ENCODE data around the gene SLC41A3. TPM values are rescaled to one million over a fixed set of nuclear protein-coding genes. Genes with fewer than 3 reads are reported as not detected.

SLC41A3 gene
- total RNA-seq, 1 experiment from 2014 or later = 26.9 TPM

- DNase-seq = no peak
- H3K9me2 ChIP-seq (replicated peaks; ENCODE audit: insufficient read depth, low read length) = no peaks in the 10 kb centered on the region
- H2AFZ ChIP-seq (ENCODE audit: low read length) = no peak overlapping the region
- H3K4me1 ChIP-seq (ENCODE audit: low read length) = no peaks in the 10 kb centered on the region
- no peaks in the 10 kb centered on the region for H3K36me3 ChIP-seq (ENCODE audit: insufficient read depth, low read length)
- no peak overlapping the region for H3K4me2 ChIP-seq (ENCODE audit: low read depth, low read length, poor library complexity, severe bottlenecking)
- H4K20me1 ChIP-seq (ENCODE audit: insufficient read depth, low read depth, low read length) = no peaks in the 10 kb centered on the region
- no peak overlapping the region for H3K9ac ChIP-seq (ENCODE audit: low read length)
- H3K27ac ChIP-seq (ENCODE audit: low read length) = no peak overlapping the region
- no peaks in the 10 kb centered on the region for H3K9me3 ChIP-seq (ENCODE audit: low read length)
- H3K4me3 ChIP-seq (ENCODE audit: low read length) = no peak overlapping the region
- H3K79me2 ChIP-seq (ENCODE audit: low read length) = no peaks in the 10 kb centered on the region
- H3K27me3 ChIP-seq (ENCODE audit: low read length) = no peaks in the 10 kb centered on the region
Measured at GRCh38 chr3:126128504-126129397, 44.8 kb upstream of the SLC41A3 start.

DNA sequence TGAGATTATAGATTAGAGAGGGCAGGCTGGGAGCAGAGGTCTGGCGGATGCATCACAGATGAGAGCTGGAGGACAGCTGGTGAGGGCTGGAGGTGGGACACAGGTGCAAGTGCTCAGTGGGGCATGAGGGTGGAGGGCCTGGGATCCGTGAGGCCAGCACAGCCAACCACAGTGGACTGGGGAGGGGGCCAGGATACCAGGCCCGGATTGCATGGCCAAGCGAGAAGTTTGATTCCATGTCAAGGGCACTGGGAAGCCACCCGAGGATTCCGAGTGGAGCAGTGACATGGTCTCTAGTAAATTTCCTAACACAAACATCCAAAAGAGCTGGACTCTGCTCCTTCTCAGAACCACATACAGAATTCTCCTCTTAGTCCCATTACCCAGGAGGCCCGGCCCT lies 44.0 kb upstream of the SLC41A3 start:
- Histone ChIP-seq H3K27me3 (ENCODE audit: low read length) (no peaks in the 10 kb centered on the region), H2AFZ (ENCODE audit: low read length) (no peak overlapping the region), H4K20me1 (ENCODE audit: insufficient read depth, low read depth, low read length) (no peaks in the 10 kb centered on the region)

DNA sequence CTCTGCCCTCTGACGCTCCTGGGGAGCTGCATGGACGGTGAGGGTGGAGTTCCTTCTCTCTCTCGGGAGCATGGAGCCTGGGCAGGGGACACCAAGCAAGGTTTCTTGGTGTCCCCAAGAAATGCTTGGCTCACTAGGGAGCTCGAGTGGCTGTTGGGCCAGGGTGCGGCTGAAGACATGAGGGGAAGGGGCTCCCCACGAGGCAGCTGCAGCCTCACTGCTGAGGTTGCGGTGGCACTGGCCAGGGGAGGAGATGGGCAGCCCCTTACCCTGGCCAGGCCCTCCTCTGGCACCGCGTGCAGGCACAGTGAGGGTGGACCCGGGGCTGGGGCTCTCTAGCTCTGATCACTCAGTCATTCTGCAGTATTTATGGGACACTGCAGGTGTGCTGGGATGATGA lies 43.5 kb upstream of the SLC41A3 start:
- Histone ChIP-seq H3K9ac (ENCODE audit: low read length) (no peak overlapping the region), H2AFZ (ENCODE audit: low read length) (no peak overlapping the region)
- no peak for DNase-seq

More for the DNA sequence above, 44.0 kb upstream of the SLC41A3 start:
- Histone ChIP-seq H3K4me1 (ENCODE audit: low read length) (no peaks in the 10 kb centered on the region), H3K4me2 (ENCODE audit: low read depth, low read length, poor library complexity, severe bottlenecking) (no peak overlapping the region), H3K4me3 (ENCODE audit: low read length) (no peak overlapping the region), H3K79me2 (ENCODE audit: low read length) (no peaks in the 10 kb centered on the region), H3K27ac (ENCODE audit: low read length) (no peak overlapping the region), H3K9me3 (ENCODE audit: low read length) (no peaks in the 10 kb centered on the region), H3K9me2 (replicated peaks; ENCODE audit: insufficient read depth, low read length) (no peaks in the 10 kb centered on the region), H3K9ac (ENCODE audit: low read length) (no peak overlapping the region), H3K36me3 (ENCODE audit: insufficient read depth, low read length) (no peaks in the 10 kb centered on the region)
- DNase-seq = no peak

GRCh38 chr3:126126811-126127431 lies 43.0 kb upstream of the SLC41A3 start:
- H3K9ac ChIP-seq (ENCODE audit: low read length) = no peak overlapping the region
- H3K36me3 ChIP-seq (ENCODE audit: insufficient read depth, low read length) = no peaks in the 10 kb centered on the region
- no peaks in the 10 kb centered on the region for H3K4me1 ChIP-seq (ENCODE audit: low read length)
- H2AFZ ChIP-seq (ENCODE audit: low read length) = no peak overlapping the region
- no peaks in the 10 kb centered on the region for H3K27me3 ChIP-seq (ENCODE audit: low read length)
- H3K9me3 ChIP-seq (ENCODE audit: low read length) = no peaks in the 10 kb centered on the region
- DNase-seq = no peak
- H3K79me2 ChIP-seq (ENCODE audit: low read length) = no peaks in the 10 kb centered on the region
- H3K9me2 ChIP-seq (replicated peaks; ENCODE audit: insufficient read depth, low read length) = no peaks in the 10 kb centered on the region
- no peaks in the 10 kb centered on the region for H4K20me1 ChIP-seq (ENCODE audit: insufficient read depth, low read depth, low read length)
- H3K4me3 ChIP-seq (ENCODE audit: low read length) = no peak overlapping the region
- H3K4me2 ChIP-seq (ENCODE audit: low read depth, low read length, poor library complexity, severe bottlenecking) = no peak overlapping the region
- no peak overlapping the region for H3K27ac ChIP-seq (ENCODE audit: low read length)

More for the DNA sequence above, 43.5 kb upstream of the SLC41A3 start:
- Histone ChIP-seq H3K27me3 (ENCODE audit: low read length) (no peaks in the 10 kb centered on the region), H3K4me1 (ENCODE audit: low read length) (no peaks in the 10 kb centered on the region), H3K9me3 (ENCODE audit: low read length) (no peaks in the 10 kb centered on the region), H3K4me3 (ENCODE audit: low read length) (no peak overlapping the region), H4K20me1 (ENCODE audit: insufficient read depth, low read depth, low read length) (no peaks in the 10 kb centered on the region), H3K36me3 (ENCODE audit: insufficient read depth, low read length) (no peaks in the 10 kb centered on the region), H3K9me2 (replicated peaks; ENCODE audit: insufficient read depth, low read length) (no peaks in the 10 kb centered on the region), H3K4me2 (ENCODE audit: low read depth, low read length, poor library complexity, severe bottlenecking) (no peak overlapping the region), H3K27ac (ENCODE audit: low read length) (no peak overlapping the region), H3K79me2 (ENCODE audit: low read length) (no peaks in the 10 kb centered on the region)

DNA sequence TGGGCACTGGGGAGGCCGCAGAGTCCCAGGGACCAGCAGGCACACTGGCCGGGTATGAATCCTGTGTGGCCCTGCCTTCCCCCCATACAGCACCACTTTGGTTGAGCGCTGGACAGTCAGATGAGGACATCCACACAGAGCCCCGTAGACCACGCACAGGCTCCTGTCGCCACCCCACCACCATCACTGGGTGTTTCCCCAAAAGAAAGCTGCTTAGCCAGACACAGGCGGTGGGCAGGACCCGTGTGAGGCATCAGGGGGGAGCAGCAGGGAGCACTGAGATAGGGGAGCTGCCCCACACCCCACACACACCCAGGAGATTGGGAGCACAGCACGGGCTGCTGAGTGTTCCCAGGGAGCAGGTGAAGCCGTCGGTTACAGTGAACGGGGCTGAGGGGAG lies 42.4 kb upstream of the SLC41A3 start:
- no peaks in the 10 kb centered on the region for H3K79me2 ChIP-seq (ENCODE audit: low read length)
- no peak overlapping the region for H3K9ac ChIP-seq (ENCODE audit: low read length)
- no peaks in the 10 kb centered on the region for H3K9me2 ChIP-seq (replicated peaks; ENCODE audit: insufficient read depth, low read length)
- no peaks in the 10 kb centered on the region for H3K9me3 ChIP-seq (ENCODE audit: low read length)
- H4K20me1 ChIP-seq (ENCODE audit: insufficient read depth, low read depth, low read length) = no peaks in the 10 kb centered on the region
- no peaks in the 10 kb centered on the region for H3K36me3 ChIP-seq (ENCODE audit: insufficient read depth, low read length)
- H3K27ac ChIP-seq (ENCODE audit: low read length) = no peak overlapping the region
- no peak overlapping the region for H3K4me3 ChIP-seq (ENCODE audit: low read length)
- no peak overlapping the region for H2AFZ ChIP-seq (ENCODE audit: low read length)
- no peaks in the 10 kb centered on the region for H3K4me1 ChIP-seq (ENCODE audit: low read length)
- no peak overlapping the region for H3K4me2 ChIP-seq (ENCODE audit: low read depth, low read length, poor library complexity, severe bottlenecking)
- no peak for DNase-seq
- H3K27me3 ChIP-seq (ENCODE audit: low read length) = no peaks in the 10 kb centered on the region

GRCh38 chr3:126125781-126126251 lies 41.9 kb upstream of the SLC41A3 start:
- DNase-seq = no peak
- Histone ChIP-seq H3K4me3 (ENCODE audit: low read length) (no peak overlapping the region), H3K79me2 (ENCODE audit: low read length) (no peaks in the 10 kb centered on the region), H3K9ac (ENCODE audit: low read length) (no peak overlapping the region), H3K9me2 (replicated peaks; ENCODE audit: insufficient read depth, low read length) (no peaks in the 10 kb centered on the region), H3K9me3 (ENCODE audit: low read length) (no peaks in the 10 kb centered on the region), H3K4me1 (ENCODE audit: low read length) (no peaks in the 10 kb centered on the region), H3K27ac (ENCODE audit: low read length) (no peak overlapping the region), H2AFZ (ENCODE audit: low read length) (no peak overlapping the region), H3K27me3 (ENCODE audit: low read length) (no peaks in the 10 kb centered on the region), H3K4me2 (ENCODE audit: low read depth, low read length, poor library complexity, severe bottlenecking) (no peak overlapping the region), H3K36me3 (ENCODE audit: insufficient read depth, low read length) (no peaks in the 10 kb centered on the region), H4K20me1 (ENCODE audit: insufficient read depth, low read depth, low read length) (no peaks in the 10 kb centered on the region)

GRCh38 chr3:126125341-126125740 lies 41.4 kb upstream of the SLC41A3 start:
- H3K36me3 ChIP-seq (ENCODE audit: insufficient read depth, low read length) = no peaks in the 10 kb centered on the region
- no peaks in the 10 kb centered on the region for H3K79me2 ChIP-seq (ENCODE audit: low read length)
- H3K4me1 ChIP-seq (ENCODE audit: low read length) = no peaks in the 10 kb centered on the region

GRCh38 chr3:126124896-126125295 lies 41.0 kb upstream of the SLC41A3 start:
- Histone ChIP-seq H3K4me2 (ENCODE audit: low read depth, low read length, poor library complexity, severe bottlenecking) (no peak overlapping the region), H3K36me3 (ENCODE audit: insufficient read depth, low read length) (no peaks in the 10 kb centered on the region), H3K27ac (ENCODE audit: low read length) (no peak overlapping the region)

More at GRCh38 chr3:126125341-126125740, 41.4 kb upstream of the SLC41A3 start:
- no peaks in the 10 kb centered on the region for H4K20me1 ChIP-seq (ENCODE audit: insufficient read depth, low read depth, low read length)
- H3K9ac ChIP-seq (ENCODE audit: low read length) = no peak overlapping the region
- H3K4me3 ChIP-seq (ENCODE audit: low read length) = no peak overlapping the region
- H3K9me3 ChIP-seq (ENCODE audit: low read length) = no peaks in the 10 kb centered on the region
- no peaks in the 10 kb centered on the region for H3K27me3 ChIP-seq (ENCODE audit: low read length)
- H2AFZ ChIP-seq (ENCODE audit: low read length) = no peak overlapping the region
- H3K4me2 ChIP-seq (ENCODE audit: low read depth, low read length, poor library complexity, severe bottlenecking) = no peak overlapping the region
- DNase-seq = no peak
- no peak overlapping the region for H3K27ac ChIP-seq (ENCODE audit: low read length)
- no peaks in the 10 kb centered on the region for H3K9me2 ChIP-seq (replicated peaks; ENCODE audit: insufficient read depth, low read length)

More at GRCh38 chr3:126124896-126125295, 41.0 kb upstream of the SLC41A3 start:
- no peak overlapping the region for H3K9ac ChIP-seq (ENCODE audit: low read length)
- no peak overlapping the region for H2AFZ ChIP-seq (ENCODE audit: low read length)
- DNase-seq = no peak
- no peaks in the 10 kb centered on the region for H3K9me3 ChIP-seq (ENCODE audit: low read length)
- H3K79me2 ChIP-seq (ENCODE audit: low read length) = no peaks in the 10 kb centered on the region
- no peaks in the 10 kb centered on the region for H3K27me3 ChIP-seq (ENCODE audit: low read length)
- H3K9me2 ChIP-seq (replicated peaks; ENCODE audit: insufficient read depth, low read length) = no peaks in the 10 kb centered on the region
- H3K4me3 ChIP-seq (ENCODE audit: low read length) = no peak overlapping the region
- no peaks in the 10 kb centered on the region for H4K20me1 ChIP-seq (ENCODE audit: insufficient read depth, low read depth, low read length)
- no peaks in the 10 kb centered on the region for H3K4me1 ChIP-seq (ENCODE audit: low read length)
